ENCODE data around the gene PI3.

The PI3 gene

DNA sequence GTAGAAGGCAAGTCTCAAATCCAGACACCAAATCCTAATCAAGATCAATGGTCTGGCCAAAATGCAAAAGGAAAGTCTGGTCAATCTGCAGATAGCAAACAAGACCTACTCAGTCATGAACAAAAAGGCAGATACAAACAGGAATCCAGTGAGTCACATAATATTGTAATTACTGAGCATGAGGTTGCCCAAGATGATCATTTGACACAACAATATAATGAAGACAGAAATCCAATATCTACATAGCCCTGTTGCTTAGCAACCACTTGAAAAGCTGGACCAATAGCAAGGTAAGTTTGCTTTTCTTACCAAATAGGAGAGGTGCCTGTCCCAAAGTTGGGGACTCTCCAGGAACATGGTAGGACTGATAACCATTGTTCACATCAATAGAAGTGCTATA is 48.4 kb downstream of the PI3 start:
- DNase-seq (ENCODE audit: low read depth), result peak; percentile 55
- no peak overlapping the region for H3K4me3 ChIP-seq (ENCODE audit: low read length)
- TF ChIP-seq, protein P1, sequence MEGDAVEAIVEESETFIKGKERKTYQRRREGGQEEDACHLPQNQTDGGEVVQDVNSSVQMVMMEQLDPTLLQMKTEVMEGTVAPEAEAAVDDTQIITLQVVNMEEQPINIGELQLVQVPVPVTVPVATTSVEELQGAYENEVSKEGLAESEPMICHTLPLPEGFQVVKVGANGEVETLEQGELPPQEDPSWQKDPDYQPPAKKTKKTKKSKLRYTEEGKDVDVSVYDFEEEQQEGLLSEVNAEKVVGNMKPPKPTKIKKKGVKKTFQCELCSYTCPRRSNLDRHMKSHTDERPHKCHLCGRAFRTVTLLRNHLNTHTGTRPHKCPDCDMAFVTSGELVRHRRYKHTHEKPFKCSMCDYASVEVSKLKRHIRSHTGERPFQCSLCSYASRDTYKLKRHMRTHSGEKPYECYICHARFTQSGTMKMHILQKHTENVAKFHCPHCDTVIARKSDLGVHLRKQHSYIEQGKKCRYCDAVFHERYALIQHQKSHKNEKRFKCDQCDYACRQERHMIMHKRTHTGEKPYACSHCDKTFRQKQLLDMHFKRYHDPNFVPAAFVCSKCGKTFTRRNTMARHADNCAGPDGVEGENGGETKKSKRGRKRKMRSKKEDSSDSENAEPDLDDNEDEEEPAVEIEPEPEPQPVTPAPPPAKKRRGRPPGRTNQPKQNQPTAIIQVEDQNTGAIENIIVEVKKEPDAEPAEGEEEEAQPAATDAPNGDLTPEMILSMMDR (IDR thresholded peaks at IDR 0.05; ENCODE audit: insufficient read depth, low read depth, low read length, missing control alignments), result no peak

Data from epithelial cell of esophagus (primary cell).